HCT116 (cell line): ENCODE measurements around the gene CFAP92. TPM values are rescaled to one million over a fixed set of nuclear protein-coding genes. Genes with fewer than 3 reads are reported as not detected.

Source experiments
- ATAC-seq: fragments of 200-7000 bp; cut with Tn5 transposase; 2 replicates; pipeline ENCODE4 v1.9.1; 2020; ENCODE audit warnings: mild to moderate bottlenecking, moderate library complexity
- BruUV-seq: library from RNA; stranded (reverse); fragments of 400-500 nt; replicated peaks from 2 replicates; lab custom pipeline; 2021; lab: Mats Ljungman, UMichigan
- CTCF ChIA-PET: fragments of 300-600 bp; sonication (Branson Sonifier 250); formaldehyde crosslinking; loops from one replicate; lab custom pipeline; 2021; ENCODE audit warnings: antibody characterized with exemption; lab: Charles Lee
- POLR2A ChIA-PET: fragments of 300-600, 350-600 bp; sonication (Branson Sonifier 250); formaldehyde crosslinking; loops from one replicate; lab custom pipeline; 2021; ENCODE audit warnings: antibody characterized with exemption; lab: Charles Lee
- RAD21 ChIA-PET, 2 experiments: fragments of 300-600 bp; sonication (Branson Sonifier 250); formaldehyde crosslinking; loops; one replicate each; lab custom pipeline; 2023; ENCODE audit warnings: low total read pairs in 2 of 2; ENCODE audit not compliant: uncharacterized antibody in 2 of 2, unreplicated experiment in 2 of 2, low non-redundant PET in 1 of 2; lab: Charles Lee
- DNase-seq: peaks from one replicate; pipeline ENCODE4 v3.0.0-alpha.2; 2010; ENCODE audit warnings: low read depth, low spot score
- H2AFZ ChIP-seq: fragments of 200-600 bp; shearing (Covaris generic), sonication (generic); 2 replicates; pipeline ENCODE4 v1.6.1; 2017; ENCODE audit warnings: low read depth, mixed run types, mixed read lengths, antibody characterized with exemption, low read length; ENCODE audit not compliant: poor library complexity, severe bottlenecking
- H3K27ac ChIP-seq: 2 replicates; pipeline ENCODE4 v1.5.1; 2012; ENCODE audit warnings: low read depth, low read length
- H3K27me3 ChIP-seq: fragments of 200-600 bp; sonication (generic); 2 replicates; pipeline ENCODE4 v1.6.1; 2016; ENCODE audit warnings: mixed run types, low read length, mixed read lengths; ENCODE audit not compliant: insufficient read depth
- H3K36me3 ChIP-seq, 2 experiments: fragments of 200-500 bp in 1 of 2; fragments of 200-600 bp in 1 of 2; sonication (Bioruptor generic) in 1 of 2; sonication (generic) in 1 of 2; 2 replicates each; pipeline versions ENCODE4 v1.5.1 to v1.6.1; 2014 to 2016; ENCODE audit warnings: low read length in 2 of 2, inconsistent platforms in 1 of 2, mixed read lengths in 1 of 2, mixed run types in 1 of 2; ENCODE audit not compliant: insufficient read depth in 2 of 2, control insufficient read depth in 1 of 2
- H3K4me1 ChIP-seq, 2 experiments: fragments of 200-600 bp in 1 of 2; sonication (generic) in 1 of 2; 2 replicates each; pipeline versions ENCODE4 v1.5.1 to v1.6.1; 2012 to 2017; ENCODE audit warnings: low read length in 2 of 2, inconsistent platforms in 1 of 2, mild to moderate bottlenecking in 1 of 2, mixed read lengths in 1 of 2, mixed run types in 1 of 2, moderate library complexity in 1 of 2; ENCODE audit not compliant: insufficient read depth in 2 of 2, control insufficient read depth in 1 of 2
- H3K4me2 ChIP-seq: fragments of 200-600 bp; sonication (generic); 2 replicates; pipeline ENCODE4 v1.6.1; 2017; ENCODE audit warnings: mixed run types, low read length, mixed read lengths
- H3K4me3 ChIP-seq, 2 experiments: fragments of 200-600 bp in 1 of 2; sonication (generic) in 1 of 2; replicated peaks in 1 of 2; 2 replicates each; pipeline ENCODE4 v1.5.1; 2011 to 2016; ENCODE audit warnings: low read length in 2 of 2, control low read depth in 1 of 2, low read depth in 1 of 2, mild to moderate bottlenecking in 1 of 2, mixed read lengths in 1 of 2, mixed run types in 1 of 2
- H3K79me2 ChIP-seq: fragments of 200-600 bp; sonication (generic); 2 replicates; pipeline ENCODE4 v1.6.1; 2017; ENCODE audit warnings: mild to moderate bottlenecking, mixed run types, low read length, moderate library complexity, mixed read lengths; ENCODE audit not compliant: insufficient read depth
- H3K9ac ChIP-seq: fragments of 200-600 bp; sonication (generic); 2 replicates; pipeline ENCODE4 v1.6.1; 2016; ENCODE audit warnings: low read length, mixed read lengths
- H3K9me2 ChIP-seq: fragments of 200-600 bp; sonication (generic), shearing (Covaris generic); 2 replicates; pipeline ENCODE4 v1.6.1; 2017; ENCODE audit warnings: mixed run types, mild to moderate bottlenecking, moderate library complexity; ENCODE audit not compliant: insufficient read depth
- H3K9me3 ChIP-seq, 2 experiments: fragments of 200-500 bp in 1 of 2; fragments of 200-600 bp in 1 of 2; sonication (Bioruptor generic) in 1 of 2; sonication (generic) in 1 of 2; 2 replicates each; pipeline ENCODE4 v1.6.1; 2014 to 2017; ENCODE audit warnings: low read length in 2 of 2, mixed read lengths in 2 of 2, inconsistent platforms in 1 of 2, low read depth in 1 of 2, mild to moderate bottlenecking in 1 of 2, mixed run types in 1 of 2, moderate library complexity in 1 of 2; ENCODE audit not compliant: control insufficient read depth in 1 of 2, insufficient read depth in 1 of 2
- H4K20me1 ChIP-seq: fragments of 200-600 bp; sonication (generic), shearing (Covaris generic); 2 replicates; pipeline ENCODE4 v1.6.1; 2017; ENCODE audit warnings: mixed run types, mild to moderate bottlenecking, moderate library complexity; ENCODE audit not compliant: insufficient read depth
- ATF3 ChIP-seq: IDR thresholded peaks from 2 replicates; pipeline ENCODE4 v1.6.1; 2012
- CBX3 ChIP-seq: IDR thresholded peaks from 2 replicates; pipeline ENCODE4 v1.6.1; 2012; ENCODE audit warnings: low read depth
- CTCF ChIP-seq, 3 experiments: fragments of 200-600 bp in 1 of 3; sonication (generic) in 1 of 3; IDR thresholded peaks in 2 of 3; conservative IDR thresholded peaks in 1 of 3; 2 replicates each; pipeline ENCODE4 v1.5.1; 2012 to 2017; ENCODE audit warnings: low read depth in 2 of 3, low read length in 2 of 3, antibody characterized with exemption in 1 of 3, borderline replicate concordance in 1 of 3, control low read depth in 1 of 3, mild to moderate bottlenecking in 1 of 3, mixed read lengths in 1 of 3, mixed run types in 1 of 3, moderate library complexity in 1 of 3; ENCODE audit not compliant: insufficient read depth in 1 of 3
- EGR1 ChIP-seq: IDR thresholded peaks from 2 replicates; pipeline ENCODE4 v1.6.1; 2012; ENCODE audit warnings: low read depth
- ELF1 ChIP-seq: IDR thresholded peaks from 2 replicates; pipeline ENCODE4 v1.6.1; 2012; ENCODE audit warnings: low read depth, borderline replicate concordance
- EZH2phosphoT487 ChIP-seq: fragments of 200-600 bp; IDR thresholded peaks from 2 replicates; pipeline ENCODE4 v1.6.1; 2018; ENCODE audit warnings: antibody characterized with exemption, borderline replicate concordance
- FOSL1 ChIP-seq: IDR thresholded peaks from 2 replicates; pipeline ENCODE4 v1.6.1; 2012; ENCODE audit warnings: low read depth
- JUND ChIP-seq: IDR thresholded peaks from 2 replicates; pipeline ENCODE4 v1.6.1; 2012
- POLR2A ChIP-seq: IDR thresholded peaks from 2 replicates; pipeline ENCODE4 v1.7.0; 2011; ENCODE audit warnings: borderline replicate concordance; ENCODE audit not compliant: insufficient read depth, insufficient read length; ENCODE audit errors: extremely low read depth
- POLR2AphosphoS5 ChIP-seq: IDR thresholded peaks from 2 replicates; pipeline ENCODE4 v1.6.1; 2011; ENCODE audit warnings: mild to moderate bottlenecking, low read depth, low read length, moderate library complexity
- REST ChIP-seq: IDR thresholded peaks from 2 replicates; pipeline ENCODE4 v1.6.1; 2012; ENCODE audit warnings: low read depth
- SIN3A ChIP-seq: IDR thresholded peaks from 2 replicates; pipeline ENCODE4 v1.6.1; 2012; ENCODE audit warnings: low read depth
- SP1 ChIP-seq: IDR thresholded peaks from 2 replicates; pipeline ENCODE4 v1.6.1; 2012; ENCODE audit warnings: low read depth
- SRF ChIP-seq: IDR thresholded peaks from 2 replicates; pipeline ENCODE4 v1.6.1; 2012; ENCODE audit warnings: low read depth
- YY1 ChIP-seq: IDR thresholded peaks from 2 replicates; pipeline ENCODE4 v1.6.1; 2011; ENCODE audit warnings: low read length, low read depth, moderate library complexity, mild to moderate bottlenecking; ENCODE audit not compliant: insufficient replicate concordance; ENCODE audit errors: extremely low read depth
- ZBTB33 ChIP-seq: IDR thresholded peaks from 2 replicates; pipeline ENCODE4 v1.6.1; 2011; ENCODE audit warnings: mild to moderate bottlenecking, low read length, moderate library complexity; ENCODE audit not compliant: insufficient replicate concordance; ENCODE audit errors: extremely low read depth
- intact Hi-C: fragments of 100-400 bp; cut with micrococcal nuclease; formaldehyde crosslinking; loops from 2 replicates; pipeline ENCODE4 v1.10.0; 2022
- total RNA-seq: library from RNA; stranded (reverse); gene quantifications from one replicate; pipeline ENCODE4 v1.2.1, GENCODE V29; 2021; ENCODE audit not compliant: unreplicated experiment

CFAP92 gene
- total RNA-seq, 1 experiment from 2014 or later = 3.6 TPM

GRCh38 chr3:129036222-129037092 lies 42.6 kb upstream of the CFAP92 start:
- H3K4me2 ChIP-seq = no peak overlapping the region
- ChIA-PET POLR2A (no interaction called here), CTCF (interaction anchor here (0.7 to 1.4 kb wide), 2 partner anchors 9 to 20 kb away, joined by 3 to 6 read pairs; no protein-coding TSS in a partner anchor), RAD21 (interaction anchor here in 1 of 2 experiments (0.5 kb wide), 1 partner anchor 371 kb away, joined by 3 read pairs; no protein-coding TSS in a partner anchor)
- H3K9ac ChIP-seq = no peak overlapping the region
- H3K9me2 ChIP-seq = no peaks in the 10 kb centered on the region
- H3K27ac ChIP-seq = no peak overlapping the region
- no peaks in the 10 kb centered on the region for H3K36me3 ChIP-seq
- H3K79me2 ChIP-seq = no peaks in the 10 kb centered on the region
- no peak overlapping the region for H3K4me3 ChIP-seq
- H3K9me3 ChIP-seq = no peaks in the 10 kb centered on the region
- TF ChIP-seq CTCF (IDR thresholded peaks at IDR 0.05 in 2 of 3, conservative IDR thresholded peaks at IDR 0.05 in 1 of 3; ENCODE audit: borderline replicate concordance in 1 of 3, insufficient read depth in 1 of 3, low read depth in 2 of 3, low read length in 2 of 3) = no peak
- TF ChIP-seq SRF = no peak
- no peak for TF ChIP-seq EGR1
- TF ChIP-seq SIN3A = no peak
- no peak for TF ChIP-seq EZH2phosphoT487
- no peak for TF ChIP-seq JUND
- no peak for TF ChIP-seq YY1
- no peak for TF ChIP-seq CBX3
- no peak for TF ChIP-seq ELF1
- no peak for TF ChIP-seq FOSL1
- no peak for TF ChIP-seq ZBTB33
- no peak for TF ChIP-seq POLR2A
- TF ChIP-seq POLR2AphosphoS5 = no peak
- TF ChIP-seq ATF3 = no peak
- no peak for TF ChIP-seq SP1
- no peak for TF ChIP-seq REST
- H2AFZ ChIP-seq = no peak overlapping the region
- ATAC-seq (no peak), DNase-seq (no peak)
- no peaks in the 10 kb centered on the region for H4K20me1 ChIP-seq
- H3K4me1 ChIP-seq = peaks cover 0 to 5% of the 10 kb centered on the region in 2 experiments; a peak in 1 of 4 replicates
- no peaks in the 10 kb centered on the region for H3K27me3 ChIP-seq
- intact Hi-C loops = no loop called here
- no TSS peak for BruUV-seq
